Stimulated activated CD4-positive, alpha-beta T cell treated with anti-CD3 and anti-CD28 coated beads, Interleukin-1b, Interleukin-23, amount 100 ng/mL, for 24 hours (primary cell): ENCODE results near the gene RILP.

Experiments
- DNase-seq, 4 experiments: peaks; one replicate each; pipeline ENCODE4 v3.0.0-alpha.2; 2020; ENCODE audit warnings: low read depth in 4 of 4, low spot score in 1 of 4

RILP gene

GRCh38 chr17:1604831-1605528, 44.7 kb downstream of the RILP start:
- no peak for DNase-seq

- no peak for DNase-seq
Observed at GRCh38 chr17:1601571-1601970, 48.1 kb downstream of the RILP start.

GRCh38 chr17:1598399-1599095, 51.1 kb downstream of the RILP start:
- no peak for DNase-seq

- no peak for DNase-seq
Observed at GRCh38 chr17:1597861-1598342, 51.8 kb downstream of the RILP start.
